Fibroblast of skin of right quadriceps (primary cell): ENCODE results near the gene RBM18.

Experiments used
- DNase-seq: peaks from one replicate; pipeline ENCODE4 v3.0.0-alpha.2; 2013

Gene RBM18

GRCh38 chr9:122201641-122202040 lies 63.0 kb downstream of the RBM18 start:
- peak; percentile 25 for DNase-seq

GRCh38 chr9:122200960-122201595 lies 63.6 kb downstream of the RBM18 start:
- peak; percentile 50 for DNase-seq

DNA sequence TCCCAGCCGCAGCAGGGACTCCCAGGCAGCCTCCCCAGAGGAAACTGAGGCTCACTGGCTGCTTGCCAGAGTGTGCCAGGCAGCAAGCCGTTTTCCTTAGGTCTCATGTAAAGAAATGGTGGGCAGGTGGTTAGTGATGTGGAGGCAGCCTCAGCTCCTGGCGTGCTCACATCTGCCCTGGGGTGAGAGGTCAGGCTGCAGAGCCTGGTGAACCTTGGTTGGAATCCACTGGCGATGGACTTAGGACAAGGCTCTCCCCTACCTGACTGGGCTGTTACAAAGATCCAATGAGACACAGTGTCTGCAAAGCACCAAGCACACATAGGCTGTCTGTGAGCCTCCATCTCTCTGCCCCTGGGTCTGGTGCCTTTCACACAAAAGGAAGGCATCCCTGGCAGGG lies 66.8 kb downstream of the RBM18 start:
- DNase-seq: no peak

DNA sequence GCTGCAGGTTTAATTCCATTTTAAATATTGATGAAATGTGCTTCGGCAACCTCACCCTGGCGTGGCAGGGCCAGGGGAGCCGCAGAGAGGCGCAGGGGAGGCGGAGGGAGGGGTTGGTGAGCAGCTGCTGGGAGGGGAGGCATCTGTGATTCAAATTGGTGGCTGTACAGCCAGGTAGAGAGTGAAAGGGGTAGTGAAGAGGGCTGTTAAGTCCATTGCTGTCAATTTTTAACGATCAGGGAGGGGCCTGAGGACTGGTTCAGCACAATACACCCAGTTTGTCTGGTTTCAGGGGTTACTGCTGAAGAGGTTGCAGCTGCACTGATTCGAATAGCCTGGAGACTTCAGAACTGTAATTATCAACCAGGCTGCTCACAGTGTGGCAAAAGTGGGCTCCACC lies 67.2 kb downstream of the RBM18 start:
- no peak for DNase-seq

GRCh38 chr9:122195875-122196274 lies 68.8 kb downstream of the RBM18 start:
- DNase-seq: no peak

- no peak for DNase-seq
Measured at GRCh38 chr9:122193651-122194050, 71.0 kb downstream of the RBM18 start.

DNA sequence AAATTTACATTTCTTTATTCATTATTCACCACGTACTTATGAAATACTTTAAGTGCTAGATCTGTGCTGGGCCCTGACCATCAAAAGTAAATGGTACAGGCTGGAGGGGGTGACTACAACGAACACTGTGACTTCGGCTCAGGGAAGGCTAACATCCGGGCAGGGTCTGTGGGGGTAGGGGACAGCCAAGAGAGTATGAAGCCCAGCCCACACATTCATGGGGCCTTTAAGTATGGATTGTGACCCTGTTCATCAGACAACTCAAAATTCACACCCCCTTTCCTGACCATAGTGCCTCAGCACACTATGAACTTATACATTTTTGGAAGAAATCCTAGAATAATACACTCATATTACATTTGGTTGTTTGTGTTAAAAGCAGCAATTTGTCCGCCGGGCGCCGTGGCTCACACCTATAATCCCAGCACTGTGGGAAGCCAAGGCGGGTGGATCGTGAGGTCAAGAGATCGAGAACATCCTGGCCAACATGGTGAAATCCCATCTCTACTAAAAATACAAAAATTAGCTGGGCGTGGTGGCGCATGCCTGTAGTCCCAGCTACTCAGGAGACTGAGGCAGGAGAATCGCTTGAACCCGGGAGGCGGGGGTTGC lies 71.6 kb downstream of the RBM18 start:
- DNase-seq: no peak

DNA sequence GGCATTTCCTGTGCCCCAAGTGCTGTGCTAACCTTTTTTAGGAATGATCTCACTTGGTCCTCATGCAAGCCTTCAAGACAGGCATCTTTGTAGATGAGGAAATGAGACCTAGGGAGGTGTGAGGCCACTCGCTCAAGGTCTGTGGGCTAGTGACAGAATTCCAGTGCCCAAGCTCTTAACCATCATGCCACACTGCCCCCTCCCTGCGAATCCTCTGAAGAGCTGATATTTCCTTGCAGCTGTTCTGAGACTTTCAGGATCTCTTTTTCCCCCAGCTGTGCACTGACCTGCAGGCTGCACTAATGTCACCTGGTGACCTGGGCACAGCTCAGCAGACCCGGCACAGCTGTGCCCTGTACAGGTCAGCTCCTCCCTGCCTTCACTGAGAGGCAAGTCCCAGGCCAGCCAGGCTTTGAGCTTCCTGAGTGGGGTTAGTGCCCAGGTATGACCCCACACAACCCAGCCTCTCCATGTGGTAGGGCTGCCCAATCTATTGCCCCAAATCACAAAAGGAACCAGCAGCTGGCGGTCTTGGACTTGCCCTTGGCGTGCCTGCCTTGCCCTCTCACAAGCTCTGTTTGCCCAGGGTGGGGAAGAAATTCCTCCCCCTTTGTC lies 72.3 kb downstream of the RBM18 start:
- no peak for DNase-seq

DNA sequence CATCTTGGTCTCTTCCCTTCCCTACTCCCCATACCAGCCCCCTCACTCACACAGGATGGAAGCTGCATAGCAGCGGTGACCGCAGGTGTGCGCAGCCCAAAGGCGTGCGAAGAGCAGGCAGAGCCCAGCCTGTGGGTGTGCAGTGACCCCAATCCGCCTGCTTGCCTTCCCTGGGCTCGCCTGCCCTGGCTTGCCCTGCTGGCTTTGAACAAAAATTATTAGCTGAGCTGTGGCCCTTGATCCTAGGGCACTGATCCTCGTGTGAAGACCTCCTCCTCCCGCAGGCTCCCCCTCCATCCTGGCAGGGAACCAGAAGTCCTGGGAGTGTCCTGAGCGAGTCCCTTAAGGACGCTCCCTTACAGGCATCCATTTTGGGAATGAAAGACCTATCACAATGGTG lies 73.1 kb downstream of the RBM18 start:
- no peak for DNase-seq

DNA sequence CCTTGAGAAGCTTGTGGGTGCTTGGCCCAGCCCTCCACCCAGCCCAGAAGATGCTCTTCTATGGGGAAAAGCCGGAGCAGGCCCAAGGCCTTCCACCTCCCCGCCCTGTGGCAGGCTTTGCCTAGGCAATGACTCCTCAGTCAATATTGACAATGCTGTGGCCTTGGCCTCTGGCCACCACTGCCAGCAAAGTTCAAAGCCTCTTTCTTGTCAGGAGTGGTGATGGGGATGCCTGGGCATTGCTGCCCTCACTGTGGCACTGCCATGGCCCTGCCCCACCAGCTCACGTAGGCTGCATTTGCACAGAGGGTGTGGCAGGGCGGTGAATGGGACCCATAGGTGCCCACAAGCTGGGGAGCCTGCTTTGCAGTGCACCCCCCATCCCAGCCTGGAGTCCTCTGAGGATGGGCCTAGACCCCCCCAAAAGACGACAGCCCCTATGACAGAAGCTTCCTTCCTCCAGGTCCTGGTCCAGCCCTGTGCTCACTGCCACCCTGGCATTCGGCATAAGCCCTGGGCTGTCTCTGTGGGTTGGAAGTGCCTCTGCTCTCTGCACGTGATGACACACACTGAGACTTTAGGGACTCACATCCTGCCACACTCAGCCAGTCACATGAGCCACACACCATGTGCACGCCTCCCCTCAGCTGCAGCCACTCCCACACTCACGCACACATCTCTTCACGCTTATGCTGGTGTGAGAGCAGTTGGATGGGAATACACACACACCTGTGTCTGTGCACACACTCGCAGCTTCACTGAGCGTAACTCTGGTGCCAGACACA lies 73.9 kb downstream of the RBM18 start:
- peak; percentile 20 for DNase-seq

DNA sequence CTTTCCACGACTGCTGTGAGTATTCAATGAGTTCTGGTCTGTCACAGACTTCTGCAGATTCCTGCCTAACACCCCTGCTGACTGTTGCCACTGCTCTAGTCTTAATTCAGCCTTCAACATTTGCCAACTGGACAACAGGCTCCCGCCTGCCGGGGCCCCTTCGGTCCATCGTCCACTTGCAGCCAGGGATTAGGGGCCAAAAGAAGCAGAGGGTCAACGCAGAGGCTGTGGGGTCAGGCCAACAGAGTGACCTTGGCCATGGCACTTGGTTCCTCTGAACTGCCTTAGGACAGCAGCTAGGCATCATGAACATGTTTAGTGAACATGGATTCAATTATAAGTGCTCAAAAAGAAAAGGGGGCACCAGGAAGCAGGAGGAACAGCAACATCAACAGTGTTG lies 76.3 kb downstream of the RBM18 start:
- no peak for DNase-seq
